ENCODE measurements around the gene IL1RAPL1.
A peak's percentile ranks its signal among the peaks of the same experiment; 100 is the strongest.

The IL1RAPL1 gene

DNA sequence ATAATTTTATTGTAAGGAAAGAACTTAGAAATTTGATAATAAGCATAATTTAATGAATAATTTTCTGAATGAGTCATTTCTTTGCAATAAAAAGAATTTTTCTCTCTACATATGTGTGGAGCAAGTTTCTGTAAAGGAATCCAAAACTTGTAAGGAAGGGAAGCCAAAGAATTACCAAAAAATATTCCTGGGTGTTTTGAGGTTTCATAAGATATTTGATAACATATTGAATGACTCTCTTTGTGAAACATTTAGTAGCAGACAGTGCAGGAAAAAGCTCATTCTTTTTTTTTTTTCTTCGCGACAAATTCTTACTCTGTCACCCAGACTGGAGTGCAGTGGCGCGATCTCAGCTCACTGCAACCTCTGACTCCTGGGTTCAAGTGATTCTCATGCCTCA is 1159.1 kb downstream of the IL1RAPL1 start:
- no peak for DNase-seq

- peak in 1 of 56 donors; percentile 4 for DNase-seq
These were observed 1174.8 kb downstream of the IL1RAPL1 start for GRCh38 chrX:29762006-29762405.

DNA sequence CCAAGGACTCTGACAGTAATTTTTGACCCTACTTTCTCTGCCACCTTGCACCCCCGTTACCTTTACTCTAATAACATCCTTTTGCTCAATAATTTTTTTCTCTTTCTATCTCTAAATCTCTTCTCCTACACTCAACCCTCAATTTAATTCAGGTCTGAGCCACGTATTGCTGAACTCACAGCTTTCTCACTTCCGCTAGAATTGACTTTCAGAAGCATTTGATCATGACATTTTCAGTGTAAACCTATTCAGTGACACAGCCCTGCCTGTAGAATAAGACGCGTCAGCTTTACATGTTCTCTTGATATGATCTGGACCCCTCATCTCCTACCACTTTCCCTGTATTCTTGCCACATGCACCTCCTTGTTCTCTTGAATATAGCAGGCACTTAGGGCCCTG is 1188.6 kb downstream of the IL1RAPL1 start:
- DNase-seq, result no peak

- DNase-seq, result no peak
These were observed 1200.4 kb downstream of the IL1RAPL1 start for GRCh38 chrX:29787656-29788055.

- no peak for DNase-seq
These were observed 1201.9 kb downstream of the IL1RAPL1 start for GRCh38 chrX:29788991-29789699.

GRCh38 chrX:29792335-29792734 is 1205.1 kb downstream of the IL1RAPL1 start:
- no peak for DNase-seq

- no peak for DNase-seq
These were observed 1209.9 kb downstream of the IL1RAPL1 start for GRCh38 chrX:29797156-29797555.

DNA sequence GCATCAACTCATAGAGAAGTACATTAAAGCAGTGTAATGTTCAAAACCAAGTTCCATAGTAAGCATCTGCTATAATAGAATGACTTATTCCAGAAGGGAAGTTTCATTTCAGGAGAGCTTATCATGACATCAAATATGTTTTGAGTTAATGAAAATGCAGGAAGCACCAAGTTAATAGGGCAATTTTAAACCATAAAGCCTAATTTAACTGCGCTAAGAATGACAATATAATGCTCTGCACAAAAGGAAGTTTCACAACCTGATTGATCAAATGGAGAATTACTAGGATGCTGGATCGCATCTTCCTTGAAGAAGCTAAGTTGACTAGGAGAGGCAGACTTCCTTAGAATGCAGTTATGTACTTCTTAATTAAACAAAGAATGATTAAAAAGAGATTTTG is 1211.2 kb downstream of the IL1RAPL1 start:
- DNase-seq, result no peak

- no peak for DNase-seq
These were observed 1225.9 kb downstream of the IL1RAPL1 start for GRCh38 chrX:29813174-29813573.

GRCh38 chrX:29824176-29824906 is 1237.1 kb downstream of the IL1RAPL1 start:
- DNase-seq, result no peak

DNA sequence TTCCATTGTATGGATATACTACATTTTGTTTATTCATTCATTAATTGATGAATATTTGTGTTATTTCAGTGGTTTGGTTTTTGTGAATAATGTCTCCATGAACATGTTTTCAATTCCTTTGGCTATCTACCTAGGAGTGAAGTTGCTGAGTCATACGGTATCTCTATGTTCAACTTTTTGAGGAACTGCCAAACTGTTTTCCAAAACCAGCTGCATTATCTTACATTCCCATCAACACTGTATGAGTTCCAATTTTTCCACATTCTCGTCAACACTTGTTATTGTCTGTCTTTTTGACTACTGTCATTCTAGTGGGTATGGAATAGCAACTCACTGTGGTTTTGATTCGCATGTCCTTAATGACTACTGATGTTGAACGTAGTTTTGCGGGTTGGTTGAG is 1239.5 kb downstream of the IL1RAPL1 start:
- DNase-seq, result no peak

DNA sequence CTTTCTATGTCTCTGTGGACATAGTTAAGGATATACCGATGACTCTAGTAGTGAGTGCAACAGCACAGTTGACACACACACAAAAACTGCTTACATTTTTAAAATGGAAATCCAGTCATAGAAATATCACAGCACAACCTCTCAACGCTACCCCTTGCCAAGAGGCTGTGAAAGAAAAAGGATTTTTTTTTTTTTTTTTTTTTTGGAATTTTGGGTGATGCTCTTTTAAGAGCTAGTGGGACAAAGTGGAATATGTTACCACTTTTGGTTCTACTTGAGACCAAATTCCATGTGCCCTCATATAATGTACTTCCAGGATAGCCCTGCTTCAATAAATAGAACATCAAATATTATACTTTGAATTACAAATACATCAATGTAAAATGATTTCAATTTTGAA is 1247.1 kb downstream of the IL1RAPL1 start:
- no peak for DNase-seq

DNA sequence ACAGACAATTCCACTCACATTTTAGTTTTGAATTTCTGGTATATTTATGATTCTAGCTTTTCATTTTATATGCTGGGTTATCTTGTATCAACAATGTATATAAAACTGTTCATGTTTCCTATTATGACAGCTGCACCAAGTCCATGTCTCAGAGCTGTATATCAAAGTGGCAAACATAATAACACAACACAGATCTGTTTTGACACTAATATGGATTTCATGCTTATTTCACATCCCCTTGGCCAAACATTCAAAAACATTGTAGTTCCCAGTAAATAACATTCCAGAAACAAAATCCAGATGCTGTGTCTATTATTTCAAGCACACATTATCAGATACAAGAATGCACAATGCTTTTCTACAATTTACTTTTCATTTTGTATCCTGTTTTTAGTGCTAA is 1247.5 kb downstream of the IL1RAPL1 start:
- no peak for DNase-seq

- DNase-seq, result no peak
These were observed 1254.5 kb downstream of the IL1RAPL1 start for GRCh38 chrX:29841750-29842149.

GRCh38 chrX:29842552-29842951 is 1255.3 kb downstream of the IL1RAPL1 start:
- no peak for DNase-seq

DNA sequence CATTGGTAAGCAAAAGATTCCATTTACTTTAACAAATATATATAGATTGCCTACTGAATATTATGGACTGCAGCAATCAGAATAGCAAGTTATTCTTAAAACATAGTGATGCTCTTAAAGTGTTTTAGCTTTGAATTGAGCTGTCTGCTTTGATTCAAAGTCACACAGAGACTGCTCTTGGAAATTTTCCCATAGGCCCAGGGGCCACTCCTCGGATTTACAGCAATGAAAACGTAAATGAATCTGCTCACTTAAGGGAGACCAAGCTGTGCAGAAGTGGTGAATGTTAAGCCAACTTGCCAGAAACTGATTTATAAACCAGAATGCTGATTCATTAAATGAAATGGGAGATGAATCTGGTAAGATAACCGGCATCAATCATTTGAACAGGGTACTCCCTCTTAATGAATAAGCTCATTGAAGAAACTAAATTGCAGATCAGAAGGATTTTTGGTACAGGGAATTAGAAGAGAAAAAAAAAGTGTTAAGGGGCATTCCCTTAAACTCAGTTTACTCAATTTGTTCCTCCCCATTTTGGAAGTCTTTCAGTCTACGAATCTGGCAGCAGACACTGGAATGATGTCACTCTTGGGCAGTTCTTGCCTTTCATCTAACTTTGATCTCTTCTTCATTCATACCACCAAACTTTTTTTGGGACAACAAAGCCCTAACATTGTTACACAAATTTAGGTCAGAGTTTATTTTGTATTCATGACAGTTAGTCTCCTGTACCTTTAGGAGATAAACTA is 1264.8 kb downstream of the IL1RAPL1 start:
- DNase-seq, result peak in 2 of 56 donors; percentile 0

- DNase-seq, result no peak
These were observed 1265.5 kb downstream of the IL1RAPL1 start for GRCh38 chrX:29852767-29853166.

- no peak for DNase-seq
These were observed 1271.5 kb downstream of the IL1RAPL1 start for GRCh38 chrX:29858714-29859113.

GRCh38 chrX:29862126-29862677 is 1275.0 kb downstream of the IL1RAPL1 start:
- DNase-seq, result no peak

GRCh38 chrX:29867971-29868370 is 1280.7 kb downstream of the IL1RAPL1 start:
- no peak for DNase-seq

DNA sequence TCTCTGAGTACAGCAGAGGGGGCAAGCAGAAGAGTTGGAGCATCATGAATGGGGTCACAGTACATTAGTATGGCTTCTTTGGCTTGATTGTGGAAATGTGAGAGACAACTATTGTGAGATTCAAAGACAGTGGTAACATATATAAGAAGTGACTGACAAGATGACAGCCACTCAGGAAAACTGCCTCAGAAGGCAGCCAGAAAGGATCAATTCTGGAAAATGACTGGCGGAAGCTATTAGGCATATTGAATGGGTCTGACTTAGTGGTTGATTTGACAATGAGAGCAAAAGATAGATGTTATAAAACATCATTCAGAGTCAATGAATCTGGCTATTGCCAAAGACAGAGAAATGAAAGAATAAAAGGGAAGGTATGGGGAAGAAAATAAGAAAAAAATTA is 1282.6 kb downstream of the IL1RAPL1 start:
- no peak for DNase-seq

- DNase-seq, result no peak
These were observed 1283.4 kb downstream of the IL1RAPL1 start for GRCh38 chrX:29870608-29871007.
